Stimulated activated CD8-positive, alpha-beta memory T cell treated with anti-CD3 and anti-CD28 coated beads, Interleukin-12 subunit alpha, Interleukin-12 subunit beta, amount 100 ng/mL, for 1 hour (primary cell): Measurements from ENCODE around the gene DYNLT1.
"Not testable (repeated sequence)": the region's sequence is repeated elsewhere in the genome, so short reads cannot be mapped to it uniquely, and the experiment has no call there.

ENCODE experiments used
- DNase-seq: peaks from one replicate; pipeline ENCODE4 v3.0.0-alpha.2; 2020; ENCODE audit warnings: low read depth

DYNLT1 gene

DNA sequence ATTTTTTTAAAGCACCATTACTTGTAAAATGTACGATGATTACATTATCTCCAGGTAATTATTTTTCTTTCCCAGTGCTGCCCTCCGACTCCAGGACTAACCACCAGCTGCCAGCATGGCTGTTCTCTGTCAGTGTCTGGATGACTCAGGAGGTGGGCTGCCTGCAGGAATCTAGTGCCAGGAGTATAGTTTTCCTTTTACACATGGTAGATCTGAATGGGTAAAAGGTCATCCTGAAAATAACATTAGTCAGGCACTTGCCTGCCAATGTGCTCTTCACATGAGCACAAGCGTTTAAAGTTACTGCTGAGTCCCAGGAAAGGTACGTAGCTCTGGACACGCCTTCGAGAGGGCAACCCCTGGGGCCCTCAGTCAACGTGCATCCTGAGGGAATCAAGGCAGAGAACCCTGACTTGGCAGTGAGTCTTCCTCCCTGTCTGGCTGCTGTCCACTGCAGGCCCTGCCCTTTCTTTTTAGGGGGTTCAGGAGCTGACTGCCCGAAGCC is 2.4 kb downstream of the DYNLT1 start:
- DNase-seq, result no peak

- DNase-seq, result no peak
These were observed 4.0 kb downstream of the DYNLT1 start for GRCh38 chr6:158640519-158640918.

DNA sequence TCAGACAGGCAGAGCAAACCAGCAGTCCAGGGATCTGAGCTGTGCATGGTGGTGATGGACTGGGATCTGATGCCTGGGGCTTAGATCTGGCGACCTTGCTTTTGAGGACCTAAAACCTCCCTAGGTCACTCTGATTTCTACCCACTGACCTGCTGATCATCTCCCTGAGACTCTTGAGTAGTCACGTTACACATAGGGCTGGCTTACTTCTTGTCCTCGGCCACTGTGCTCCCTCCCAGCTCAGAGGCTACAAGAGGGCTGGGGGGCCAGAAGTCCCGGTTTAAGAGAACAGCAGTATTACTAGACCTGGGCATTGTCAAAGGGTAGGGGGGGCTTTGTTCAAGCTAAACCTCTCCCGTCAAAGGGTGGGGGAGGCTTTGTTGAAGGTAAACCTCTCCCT is 5.5 kb downstream of the DYNLT1 start:
- no peak for DNase-seq

- DNase-seq, result no peak
These were observed 6.2 kb downstream of the DYNLT1 start for GRCh38 chr6:158638324-158638854.

DNA sequence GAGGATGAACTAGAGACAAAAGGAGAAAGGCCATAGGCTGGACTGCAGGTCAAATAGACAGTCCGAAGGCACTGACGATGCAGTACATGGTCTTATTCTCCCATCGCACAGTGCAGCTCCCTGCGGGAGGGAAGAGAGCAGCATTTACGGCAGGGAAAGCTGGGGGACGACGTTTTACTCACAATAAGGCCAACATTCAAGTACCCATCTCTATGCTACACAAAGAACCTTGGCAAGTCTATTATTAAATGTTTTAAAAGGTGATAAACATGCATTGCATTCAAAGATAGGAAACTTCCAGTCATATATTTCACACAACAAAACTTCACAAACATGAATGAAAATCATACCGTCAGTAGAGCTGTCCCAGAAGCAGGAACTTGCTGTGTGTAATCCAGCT is 7.8 kb downstream of the DYNLT1 start:
- no peak for DNase-seq

- no peak for DNase-seq
These were observed 9.0 kb downstream of the DYNLT1 start for GRCh38 chr6:158635427-158636073.

GRCh38 chr6:158634695-158635426 is 9.7 kb downstream of the DYNLT1 start:
- no peak for DNase-seq

- no peak for DNase-seq
These were observed 11.4 kb downstream of the DYNLT1 start for GRCh38 chr6:158633127-158633526.

DNA sequence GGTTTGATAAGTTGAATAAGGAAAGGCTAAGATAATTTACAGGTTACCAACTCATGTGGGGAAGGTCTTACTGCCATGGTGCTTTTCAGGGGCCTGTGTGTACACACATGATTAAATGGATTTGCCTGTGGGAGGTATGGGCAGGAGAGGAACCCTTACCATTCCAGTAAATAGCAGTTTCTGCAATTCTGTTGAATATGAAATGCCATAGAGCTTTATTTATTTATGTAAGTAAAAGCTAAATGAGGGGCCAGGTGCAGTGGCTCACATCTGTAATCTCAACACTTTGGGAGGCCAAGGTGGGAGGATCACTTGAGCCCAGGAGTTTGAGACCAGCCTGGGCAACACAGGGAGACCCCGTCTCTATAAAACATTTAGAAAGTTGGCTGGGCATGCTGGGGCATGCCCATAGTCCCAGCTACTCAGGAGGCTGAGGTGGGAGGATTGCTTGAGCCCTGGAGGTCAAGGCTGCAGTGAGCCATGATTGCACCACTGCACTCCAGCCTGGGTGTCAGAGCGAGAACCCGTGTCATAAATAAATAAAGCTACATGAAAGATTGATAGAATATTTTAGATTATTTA is 11.9 kb downstream of the DYNLT1 start:
- DNase-seq, result not testable (repeated sequence)

GRCh38 chr6:158631678-158632537 is 12.6 kb downstream of the DYNLT1 start:
- DNase-seq, result no peak

- DNase-seq, result no peak
These were observed 13.5 kb downstream of the DYNLT1 start for GRCh38 chr6:158630938-158631616.

- no peak for DNase-seq
These were observed 14.9 kb downstream of the DYNLT1 start for GRCh38 chr6:158629367-158630221.

DNA sequence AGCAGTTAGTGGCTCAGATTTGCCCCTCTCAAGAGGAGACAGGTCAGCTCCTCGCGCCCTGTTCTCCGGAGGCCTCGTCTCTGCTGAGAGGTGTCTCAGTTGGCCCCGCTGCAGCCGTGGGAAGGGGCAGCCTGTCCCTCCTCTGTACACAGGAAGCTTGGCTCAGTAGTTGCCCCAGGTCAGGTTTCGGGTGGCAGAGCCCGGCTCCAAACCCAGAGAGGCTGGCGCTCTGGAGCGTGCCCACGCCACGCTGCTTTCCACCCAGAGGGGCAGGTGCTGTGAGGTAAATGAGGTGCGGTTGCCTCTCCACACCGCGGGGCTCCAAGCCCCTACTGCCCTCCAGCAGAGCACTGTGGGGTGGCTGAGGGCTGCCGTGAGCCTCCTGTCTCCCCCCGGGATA is 16.0 kb downstream of the DYNLT1 start:
- DNase-seq, result no peak

- no peak for DNase-seq
These were observed 16.7 kb downstream of the DYNLT1 start for GRCh38 chr6:158627940-158628211.

GRCh38 chr6:158627168-158627939 is 17.2 kb downstream of the DYNLT1 start:
- DNase-seq, result no peak

DNA sequence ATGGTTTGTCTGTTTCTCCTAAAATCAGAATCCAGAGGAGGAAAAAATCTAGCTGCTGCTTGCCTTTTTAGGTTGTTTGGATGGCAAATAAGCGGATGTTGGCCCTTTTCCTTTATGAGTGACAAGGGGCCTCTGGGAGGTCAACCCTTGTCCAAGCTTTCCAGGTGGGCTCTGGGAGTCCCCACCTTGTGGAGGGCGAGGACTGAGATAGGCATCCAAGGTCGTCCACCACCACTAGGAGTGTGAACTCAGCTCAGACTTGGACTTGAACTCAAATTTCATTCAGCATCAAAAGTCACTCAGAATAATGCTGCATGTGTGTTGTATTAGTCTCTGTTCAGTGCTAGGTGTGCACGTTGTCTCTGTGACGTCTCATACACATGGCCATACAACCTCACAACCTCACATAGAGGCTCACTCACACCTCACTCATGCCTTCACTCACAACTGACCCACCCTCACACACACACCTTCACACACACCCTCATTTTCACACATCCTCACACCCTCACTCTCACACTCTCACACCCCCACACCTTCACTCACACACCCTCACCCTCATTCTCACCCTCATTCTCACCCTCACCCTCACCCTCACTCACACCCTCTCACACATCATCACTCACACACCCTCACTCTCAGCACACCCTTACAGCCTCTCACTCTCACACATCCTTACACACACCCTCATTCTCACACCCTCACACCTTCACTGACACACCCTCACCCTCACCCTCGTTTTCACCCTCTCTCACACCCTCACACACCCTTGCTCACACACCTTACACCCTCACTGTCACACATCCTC is 18.0 kb downstream of the DYNLT1 start:
- no peak for DNase-seq

- DNase-seq, result no peak
These were observed 18.6 kb downstream of the DYNLT1 start for GRCh38 chr6:158625881-158626305.

GRCh38 chr6:158624684-158625682 is 19.6 kb downstream of the DYNLT1 start:
- DNase-seq, result no peak
